Thymus (tissue), 11 donors: Measurements from ENCODE around the gene THSD4. TPM values are rescaled to one million over a fixed set of nuclear protein-coding genes. Genes with fewer than 3 reads are reported as not detected.

ENCODE experiments used
- DNase-seq, 9 donors: peaks; one replicate each; pipeline ENCODE4 v3.0.0-alpha.2; 2013; ENCODE audit warnings: low spot score in 9 of 9, low read depth in 6 of 9, missing footprints in 1 of 9
- H3K27ac ChIP-seq, 2 donors: one replicate each; pipeline ENCODE4 v1.5.1; 2013; ENCODE audit warnings: control low read depth in 1 of 2, low read depth in 1 of 2, low read length in 1 of 2, mild to moderate bottlenecking in 1 of 2, moderate library complexity in 1 of 2
- H3K27me3 ChIP-seq, 2 donors: one replicate each; pipeline ENCODE4 v1.5.1; 2013; ENCODE audit warnings: low read length in 1 of 2; ENCODE audit not compliant: control insufficient read depth in 2 of 2, insufficient read depth in 1 of 2
- H3K36me3 ChIP-seq, 2 donors: one replicate each; pipeline ENCODE4 v1.5.1; 2013; ENCODE audit warnings: low read length in 1 of 2, mild to moderate bottlenecking in 1 of 2, moderate library complexity in 1 of 2; ENCODE audit not compliant: control insufficient read depth in 2 of 2, insufficient read depth in 2 of 2
- H3K4me1 ChIP-seq, 2 donors: one replicate each; pipeline ENCODE4 v1.5.1; 2013; ENCODE audit warnings: low read length in 2 of 2; ENCODE audit not compliant: control insufficient read depth in 2 of 2, insufficient read depth in 2 of 2
- H3K4me3 ChIP-seq, 2 donors: one replicate each; pipeline ENCODE4 v1.5.1; 2013; ENCODE audit warnings: low read length in 2 of 2, control low read depth in 1 of 2, mild to moderate bottlenecking in 1 of 2
- H3K9me3 ChIP-seq, 2 donors: one replicate each; pipeline ENCODE4 v1.5.1; 2013; ENCODE audit warnings: low read length in 1 of 2, mild to moderate bottlenecking in 1 of 2; ENCODE audit not compliant: control insufficient read depth in 2 of 2, insufficient read depth in 1 of 2
- WGBS: extraction: QIAGEN DNeasy Blood & Tissue Kit; methylation state at CpG from one replicate; pipeline ENCODE4 v1.1.7; 2013; 5-methylcytosine and 5-hydroxymethylcytosine counted together
- polyA plus RNA-seq: library from polyadenylated mRNA; stranded (reverse); fragments of 200-250 nt; gene quantifications from one replicate; pipeline ENCODE4 v1.2.3, GENCODE V29; 2013
- total RNA-seq: library from RNA; stranded (reverse); fragments of 120-200 nt; gene quantifications from one replicate; pipeline ENCODE4 v1.2.4, GENCODE V29; 2013
- donor health status: healthy.

Gene THSD4
- total and polyA plus RNA-seq, 2 donors = 1.7 to 2.2 TPM

- H3K4me3 ChIP-seq = no peak overlapping the region
- no peak for DNase-seq
- H3K36me3 ChIP-seq = no peaks in the 10 kb centered on the region
- no peaks in the 10 kb centered on the region for H3K27me3 ChIP-seq
- H3K4me1 ChIP-seq = no peaks in the 10 kb centered on the region
- WGBS = 96% methylated on average over 6 of the region's 6 CpGs
- H3K9me3 ChIP-seq = no peaks in the 10 kb centered on the region
- no peak overlapping the region for H3K27ac ChIP-seq
These were observed 480.7 kb downstream of the THSD4 start for GRCh38 chr15:71595846-71596553.

GRCh38 chr15:71596672-71597071, 481.4 kb downstream of the THSD4 start:
- Histone ChIP-seq H3K36me3 (no peaks in the 10 kb centered on the region), H3K4me1 (no peaks in the 10 kb centered on the region), H3K27me3 (no peaks in the 10 kb centered on the region), H3K27ac (no peak overlapping the region), H3K4me3 (no peak overlapping the region), H3K9me3 (no peaks in the 10 kb centered on the region)
- WGBS = 59% methylated on average over 4 of the region's 4 CpGs
- no peak for DNase-seq

- H3K36me3 ChIP-seq = no peaks in the 10 kb centered on the region
- no peak overlapping the region for H3K27ac ChIP-seq
- no peaks in the 10 kb centered on the region for H3K27me3 ChIP-seq
These were observed 481.9 kb downstream of the THSD4 start for GRCh38 chr15:71597126-71597525.

GRCh38 chr15:71597637-71598036, 482.4 kb downstream of the THSD4 start:
- no peak overlapping the region for H3K4me3 ChIP-seq
- H3K27ac ChIP-seq = no peak overlapping the region
- H3K4me1 ChIP-seq = no peaks in the 10 kb centered on the region
- DNase-seq = no peak
- WGBS = 78% methylated on average over 8 of the region's 8 CpGs
- H3K36me3 ChIP-seq = no peaks in the 10 kb centered on the region
- H3K27me3 ChIP-seq = no peaks in the 10 kb centered on the region
- H3K9me3 ChIP-seq = no peaks in the 10 kb centered on the region

More at GRCh38 chr15:71597126-71597525, 481.9 kb downstream of the THSD4 start:
- no peaks in the 10 kb centered on the region for H3K4me1 ChIP-seq
- WGBS = 90% methylated on average over 3 of the region's 3 CpGs
- no peak for DNase-seq
- H3K9me3 ChIP-seq = no peaks in the 10 kb centered on the region
- H3K4me3 ChIP-seq = no peak overlapping the region

- no peak for DNase-seq
- H3K4me3 ChIP-seq = no peak overlapping the region
- 95% methylated on average over 6 of the region's 6 CpGs for WGBS
- no peaks in the 10 kb centered on the region for H3K27me3 ChIP-seq
- no peaks in the 10 kb centered on the region for H3K36me3 ChIP-seq
- H3K27ac ChIP-seq = no peak overlapping the region
- H3K4me1 ChIP-seq = no peaks in the 10 kb centered on the region
- no peaks in the 10 kb centered on the region for H3K9me3 ChIP-seq
These were observed 483.5 kb downstream of the THSD4 start for GRCh38 chr15:71598741-71599140.

GRCh38 chr15:71599418-71600151, 484.3 kb downstream of the THSD4 start:
- H3K4me1 ChIP-seq = no peaks in the 10 kb centered on the region
- no peaks in the 10 kb centered on the region for H3K27me3 ChIP-seq
- H3K9me3 ChIP-seq = no peaks in the 10 kb centered on the region
- no peak for DNase-seq
- no peak overlapping the region for H3K27ac ChIP-seq
- no peak overlapping the region for H3K4me3 ChIP-seq
- no peaks in the 10 kb centered on the region for H3K36me3 ChIP-seq
- whole genome bisulfite sequencing = 83% methylated on average over 9 of the region's 9 CpGs

- Histone ChIP-seq H3K36me3 (no peaks in the 10 kb centered on the region), H3K27ac (no peak overlapping the region), H3K9me3 (no peaks in the 10 kb centered on the region), H3K27me3 (no peaks in the 10 kb centered on the region), H3K4me1 (no peaks in the 10 kb centered on the region), H3K4me3 (no peak overlapping the region)
- 94% methylated on average over 1 of the region's 1 CpG for WGBS
- DNase-seq = no peak
These were observed 485.0 kb downstream of the THSD4 start for GRCh38 chr15:71600237-71600636.

GRCh38 chr15:71601038-71601834, 486.0 kb downstream of the THSD4 start:
- DNase-seq = no peak
- no peaks in the 10 kb centered on the region for H3K4me1 ChIP-seq
- no peaks in the 10 kb centered on the region for H3K9me3 ChIP-seq
- H3K36me3 ChIP-seq = no peaks in the 10 kb centered on the region
- no peak overlapping the region for H3K4me3 ChIP-seq
- H3K27ac ChIP-seq = no peak overlapping the region
- no peaks in the 10 kb centered on the region for H3K27me3 ChIP-seq
- 92% methylated on average over 8 of the region's 8 CpGs for WGBS

GRCh38 chr15:71603379-71603778, 488.1 kb downstream of the THSD4 start:
- H3K4me1 ChIP-seq = no peaks in the 10 kb centered on the region
- 52% methylated on average over 7 of the region's 7 CpGs for WGBS

More at GRCh38 chr15:71603379-71603778, 488.1 kb downstream of the THSD4 start:
- Histone ChIP-seq H3K9me3 (no peaks in the 10 kb centered on the region), H3K27me3 (no peaks in the 10 kb centered on the region), H3K4me3 (no peak overlapping the region), H3K27ac (no peak overlapping the region), H3K36me3 (no peaks in the 10 kb centered on the region)
- DNase-seq = no peak
